HepG2 (cell line): ENCODE results near the gene DTWD2. TPM values are rescaled to one million over a fixed set of nuclear protein-coding genes. Genes with fewer than 3 reads are reported as not detected.

Experiments used
- IRF1 ChIP-seq: sonication (generic); formaldehyde crosslinking; IDR thresholded peaks from 2 replicates; pipeline ENCODE4 v1.4.0; 2020; ENCODE audit warnings: low read depth, mild to moderate bottlenecking, missing genetic modification reagents
- ISX ChIP-seq: sonication (generic); formaldehyde crosslinking; conservative IDR thresholded peaks from 2 replicates; pipeline ENCODE4 v1.5.0; 2020; ENCODE audit warnings: missing genetic modification reagents
- KAT2B ChIP-seq: fragments of 150-350 bp; IDR thresholded peaks from 2 replicates; pipeline ENCODE4 v1.6.1; 2014; ENCODE audit warnings: low read depth, low read length, borderline replicate concordance
- KLF6 ChIP-seq: IDR thresholded peaks from 2 replicates; pipeline ENCODE4 v1.8.0; 2016; ENCODE audit warnings: missing biosample characterization, missing genetic modification reagents
- MBD4 ChIP-seq: IDR thresholded peaks from 2 replicates; pipeline ENCODE4 v1.6.1; 2012; ENCODE audit warnings: low read length, inconsistent platforms, borderline replicate concordance
- MIER2 ChIP-seq: IDR thresholded peaks from 2 replicates; pipeline ENCODE4 v1.6.1; 2016; ENCODE audit warnings: missing biosample characterization, missing genetic modification reagents
- NPAS2 ChIP-seq: sonication (generic); formaldehyde crosslinking; IDR thresholded peaks from 2 replicates; pipeline ENCODE4 v1.8.0; 2022; ENCODE audit warnings: mild to moderate bottlenecking, missing genetic modification reagents, borderline replicate concordance
- PCBP1 ChIP-seq: fragments of 200-400 bp; formaldehyde crosslinking; IDR thresholded peaks from 2 replicates; pipeline ENCODE4 v1.6.1; 2017; ENCODE audit warnings: mild to moderate bottlenecking, low read depth, low read length, borderline replicate concordance
- RBAK ChIP-seq: sonication (generic); formaldehyde crosslinking; IDR thresholded peaks from 2 replicates; pipeline ENCODE4 v1.5.1; 2020; ENCODE audit warnings: mild to moderate bottlenecking, missing genetic modification reagents
- RFXANK ChIP-seq: IDR thresholded peaks from 2 replicates; pipeline ENCODE4 v1.6.1; 2016
- SATB2 ChIP-seq: sonication (generic); formaldehyde crosslinking; IDR thresholded peaks from 2 replicates; pipeline ENCODE4 v1.5.0; 2020; ENCODE audit warnings: missing genetic modification reagents
- SOX13 ChIP-seq, 3 experiments: fragments of 450-650 bp in 1 of 3; sonication (generic) in 1 of 3; formaldehyde crosslinking in 1 of 3; IDR thresholded peaks in 2 of 3; conservative IDR thresholded peaks in 1 of 3; 2 replicates each; pipeline versions ENCODE4 v1.5.0 to v1.6.1; 2016 to 2020; ENCODE audit warnings: antibody characterized with exemption in 1 of 3, mild to moderate bottlenecking in 1 of 3, missing compliant biosample characterization in 1 of 3, missing genetic modification reagents in 1 of 3, moderate library complexity in 1 of 3
- THAP7 ChIP-seq: sonication (generic); formaldehyde crosslinking; IDR thresholded peaks from 2 replicates; pipeline ENCODE4 v1.8.1; 2023; ENCODE audit warnings: mild to moderate bottlenecking, missing genetic modification reagents
- XRCC5 ChIP-seq: fragments of 200-400 bp; formaldehyde crosslinking; optimal IDR thresholded peaks from 2 replicates; pipeline ENCODE3; 2017; ENCODE audit warnings: mild to moderate bottlenecking, low read length
- YEATS4 ChIP-seq: sonication (generic); formaldehyde crosslinking; IDR thresholded peaks from 2 replicates; pipeline ENCODE4 v1.4.0; 2020; ENCODE audit warnings: missing genetic modification reagents, borderline replicate concordance
- ZNF549 ChIP-seq: sonication (generic); formaldehyde crosslinking; IDR thresholded peaks from 2 replicates; pipeline ENCODE4 v1.5.0; 2020; ENCODE audit warnings: missing genetic modification reagents
- ZNF670 ChIP-seq: sonication (generic); formaldehyde crosslinking; IDR thresholded peaks from 2 replicates; pipeline ENCODE4 v1.8.0; 2022; ENCODE audit warnings: mild to moderate bottlenecking, missing genetic modification reagents, borderline replicate concordance
- ZNF687 ChIP-seq: sonication (generic); formaldehyde crosslinking; IDR thresholded peaks from 2 replicates; pipeline ENCODE4 v1.5.1; 2020; ENCODE audit warnings: mild to moderate bottlenecking, missing genetic modification reagents, moderate library complexity
- ZNF749 ChIP-seq: sonication (generic); formaldehyde crosslinking; IDR thresholded peaks from 2 replicates; pipeline ENCODE4 v1.8.0; 2022; ENCODE audit warnings: mild to moderate bottlenecking, missing genetic modification reagents, moderate library complexity, borderline replicate concordance
- ZNF790 ChIP-seq: sonication (generic); formaldehyde crosslinking; IDR thresholded peaks from 2 replicates; pipeline ENCODE4 v1.8.0; 2022; ENCODE audit warnings: missing genetic modification reagents, mild to moderate bottlenecking, borderline replicate concordance
- polyA plus RNA-seq, 8 experiments: library from polyadenylated mRNA; depleted of rRNA in 3 of 8; stranded (reverse) in 7 of 8; unstranded in 1 of 8; fragments of >200 nt; fragmentation: Illumina TruSeq in 4 of 8; extraction: Trizol in 4 of 8; gene quantifications; 2 replicates each; pipeline versions ENCODE4 v1.2.1 to v1.2.3, GENCODE V29; 2011 to 2016; ENCODE audit warnings: low read depth in 4 of 8, missing spikeins in 1 of 8, mixed read lengths in 1 of 8; ENCODE audit not compliant: insufficient read depth in 1 of 8
- total RNA-seq, 5 experiments: library from RNA; depleted of rRNA; stranded (reverse); fragments of >200 nt; fragmentation: Illumina TruSeq; extraction: Trizol; gene quantifications; 2 replicates each; pipeline ENCODE4 v1.2.3, GENCODE V29; 2016; ENCODE audit warnings: low read depth in 1 of 5
- TF ChIP-seq, protein P1 (sequence below): IDR thresholded peaks from 2 replicates; pipeline ENCODE4 v1.6.1; 2012; ENCODE audit warnings: low read depth, low read length, improper control_type of control experiment
- TF ChIP-seq, protein P2 (sequence below): sonication (generic); formaldehyde crosslinking; IDR thresholded peaks from 2 replicates; pipeline ENCODE4 v1.5.1; 2020; ENCODE audit warnings: missing genetic modification reagents, mild to moderate bottlenecking, borderline replicate concordance

Gene DTWD2
- total and polyA plus RNA-seq, 2 of the 13 experiments (the other 11 are each of a cell fraction or from before 2014, with no cell fraction given), result 1.6 to 6.0 TPM

DNA sequence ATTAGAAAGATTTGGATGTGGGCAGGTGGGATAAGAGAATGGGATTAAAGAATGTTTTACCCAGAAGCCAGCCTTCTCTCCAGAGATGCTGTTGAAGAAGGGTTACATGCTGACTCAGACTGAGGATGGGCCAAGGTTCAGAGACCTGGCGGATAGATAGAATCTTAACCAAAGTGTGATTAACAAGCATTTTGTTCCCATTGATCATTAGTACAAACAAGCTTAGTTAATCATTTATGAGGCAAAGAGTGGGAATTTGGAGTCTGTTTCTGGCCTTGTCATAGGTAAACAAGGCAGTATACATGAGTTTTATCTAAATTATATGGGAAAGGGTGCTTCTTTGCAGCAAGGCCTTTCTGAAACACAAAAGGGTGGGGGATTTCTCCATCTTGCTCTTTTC is 20.8 kb upstream of the DTWD2 start (continued):
- TF ChIP-seq THAP7 (CRISPR knock-in tag) (no peak), ZNF749 (CRISPR knock-in tag) (no peak), MBD4 (no peak), RBAK (CRISPR knock-in tag) (no peak), ZNF549 (CRISPR knock-in tag) (no peak), KLF6 (no peak), ZNF790 (CRISPR knock-in tag) (no peak), SOX13 (IDR thresholded peaks at IDR 0.05) (no peak), SOX13 (CRISPR knock-in tag; conservative IDR thresholded peaks at IDR 0.05 in 1 of 2, IDR thresholded peaks at IDR 0.05 in 1 of 2) (peak in 1 of 2 experiments; percentile 62; a peak in 2 of 4 replicates), IRF1 (CRISPR knock-in tag) (no peak), PCBP1 (no peak), XRCC5 (no peak), ZNF687 (CRISPR knock-in tag) (no peak), YEATS4 (no peak), ISX (CRISPR knock-in tag) (no peak), RFXANK (CRISPR knock-in tag) (no peak), MIER2 (CRISPR knock-in tag) (no peak), ZNF670 (CRISPR knock-in tag) (no peak), NPAS2 (CRISPR knock-in tag) (no peak), SATB2 (CRISPR knock-in tag) (no peak), KAT2B (no peak)
- TF ChIP-seq, protein P1, sequence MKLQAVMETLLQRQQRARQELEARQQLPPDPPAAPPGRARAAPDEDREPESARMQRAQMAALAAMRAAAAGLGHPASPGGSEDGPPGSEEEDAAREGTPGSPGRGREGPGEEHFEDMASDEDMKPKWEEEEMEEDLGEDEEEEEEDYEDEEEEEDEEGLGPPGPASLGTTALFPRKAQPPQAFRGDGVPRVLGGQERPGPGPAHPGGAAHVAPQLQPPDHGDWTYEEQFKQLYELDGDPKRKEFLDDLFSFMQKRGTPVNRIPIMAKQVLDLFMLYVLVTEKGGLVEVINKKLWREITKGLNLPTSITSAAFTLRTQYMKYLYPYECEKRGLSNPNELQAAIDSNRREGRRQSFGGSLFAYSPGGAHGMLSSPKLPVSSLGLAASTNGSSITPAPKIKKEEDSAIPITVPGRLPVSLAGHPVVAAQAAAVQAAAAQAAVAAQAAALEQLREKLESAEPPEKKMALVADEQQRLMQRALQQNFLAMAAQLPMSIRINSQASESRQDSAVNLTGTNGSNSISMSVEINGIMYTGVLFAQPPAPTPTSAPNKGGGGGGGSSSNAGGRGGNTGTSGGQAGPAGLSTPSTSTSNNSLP, result peak; percentile 98
- TF ChIP-seq, protein P2, sequence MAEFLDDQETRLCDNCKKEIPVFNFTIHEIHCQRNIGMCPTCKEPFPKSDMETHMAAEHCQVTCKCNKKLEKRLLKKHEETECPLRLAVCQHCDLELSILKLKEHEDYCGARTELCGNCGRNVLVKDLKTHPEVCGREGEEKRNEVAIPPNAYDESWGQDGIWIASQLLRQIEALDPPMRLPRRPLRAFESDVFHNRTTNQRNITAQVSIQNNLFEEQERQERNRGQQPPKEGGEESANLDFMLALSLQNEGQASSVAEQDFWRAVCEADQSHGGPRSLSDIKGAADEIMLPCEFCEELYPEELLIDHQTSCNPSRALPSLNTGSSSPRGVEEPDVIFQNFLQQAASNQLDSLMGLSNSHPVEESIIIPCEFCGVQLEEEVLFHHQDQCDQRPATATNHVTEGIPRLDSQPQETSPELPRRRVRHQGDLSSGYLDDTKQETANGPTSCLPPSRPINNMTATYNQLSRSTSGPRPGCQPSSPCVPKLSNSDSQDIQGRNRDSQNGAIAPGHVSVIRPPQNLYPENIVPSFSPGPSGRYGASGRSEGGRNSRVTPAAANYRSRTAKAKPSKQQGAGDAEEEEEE (CRISPR knock-in tag), result no peak
